ENCODE data around the gene MAP2. TPM values are rescaled to one million over a fixed set of nuclear protein-coding genes. Genes with fewer than 3 reads are reported as not detected.

MAP2 gene
- total and polyA plus RNA-seq, 9 donors, result 5.4 to 23.9 (median 9.6) TPM

DNA sequence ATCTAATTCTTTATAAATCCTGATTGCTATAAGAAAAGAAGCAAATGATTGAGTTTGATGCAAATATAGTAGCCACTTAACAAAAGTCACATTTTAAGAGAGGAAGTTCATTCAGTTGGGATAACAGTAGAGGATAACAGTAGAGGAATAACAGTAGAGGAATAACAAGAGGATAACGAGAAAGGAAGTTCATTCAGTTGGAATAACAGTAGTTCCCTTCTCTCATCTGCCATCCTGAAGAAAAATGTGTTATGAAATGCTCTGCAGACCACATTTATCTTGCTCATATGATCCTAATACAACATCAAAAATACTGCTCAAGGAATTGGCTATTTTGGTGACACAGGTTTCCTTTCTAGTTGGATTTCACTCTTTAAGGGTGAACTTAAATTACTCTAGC is 242.4 kb downstream of the MAP2 start:
- Histone ChIP-seq H3K36me3 (no peaks in the 10 kb centered on the region), H3K27ac (no peak overlapping the region), H3K9me3 (no peaks in the 10 kb centered on the region), H3K27me3 (no peaks in the 10 kb centered on the region), H3K4me3 (no peak overlapping the region), H3K4me1 (ENCODE audit: insufficient read depth) (no peaks in the 10 kb centered on the region)
- 63 to 86% (median 86%) methylated on average over 1 of the region's 1 CpG for WGBS, 3 donors
- intact Hi-C loops (cut with DNase I), result no loop called here
- DNase-seq, result no peak
- TF ChIP-seq, protein P1, sequence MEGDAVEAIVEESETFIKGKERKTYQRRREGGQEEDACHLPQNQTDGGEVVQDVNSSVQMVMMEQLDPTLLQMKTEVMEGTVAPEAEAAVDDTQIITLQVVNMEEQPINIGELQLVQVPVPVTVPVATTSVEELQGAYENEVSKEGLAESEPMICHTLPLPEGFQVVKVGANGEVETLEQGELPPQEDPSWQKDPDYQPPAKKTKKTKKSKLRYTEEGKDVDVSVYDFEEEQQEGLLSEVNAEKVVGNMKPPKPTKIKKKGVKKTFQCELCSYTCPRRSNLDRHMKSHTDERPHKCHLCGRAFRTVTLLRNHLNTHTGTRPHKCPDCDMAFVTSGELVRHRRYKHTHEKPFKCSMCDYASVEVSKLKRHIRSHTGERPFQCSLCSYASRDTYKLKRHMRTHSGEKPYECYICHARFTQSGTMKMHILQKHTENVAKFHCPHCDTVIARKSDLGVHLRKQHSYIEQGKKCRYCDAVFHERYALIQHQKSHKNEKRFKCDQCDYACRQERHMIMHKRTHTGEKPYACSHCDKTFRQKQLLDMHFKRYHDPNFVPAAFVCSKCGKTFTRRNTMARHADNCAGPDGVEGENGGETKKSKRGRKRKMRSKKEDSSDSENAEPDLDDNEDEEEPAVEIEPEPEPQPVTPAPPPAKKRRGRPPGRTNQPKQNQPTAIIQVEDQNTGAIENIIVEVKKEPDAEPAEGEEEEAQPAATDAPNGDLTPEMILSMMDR (IDR thresholded peaks at IDR 0.05), result no peak
- TF ChIP-seq POLR2A (IDR thresholded peaks at IDR 0.05) (no peak), EP300 (IDR thresholded peaks at IDR 0.05) (no peak)

DNA sequence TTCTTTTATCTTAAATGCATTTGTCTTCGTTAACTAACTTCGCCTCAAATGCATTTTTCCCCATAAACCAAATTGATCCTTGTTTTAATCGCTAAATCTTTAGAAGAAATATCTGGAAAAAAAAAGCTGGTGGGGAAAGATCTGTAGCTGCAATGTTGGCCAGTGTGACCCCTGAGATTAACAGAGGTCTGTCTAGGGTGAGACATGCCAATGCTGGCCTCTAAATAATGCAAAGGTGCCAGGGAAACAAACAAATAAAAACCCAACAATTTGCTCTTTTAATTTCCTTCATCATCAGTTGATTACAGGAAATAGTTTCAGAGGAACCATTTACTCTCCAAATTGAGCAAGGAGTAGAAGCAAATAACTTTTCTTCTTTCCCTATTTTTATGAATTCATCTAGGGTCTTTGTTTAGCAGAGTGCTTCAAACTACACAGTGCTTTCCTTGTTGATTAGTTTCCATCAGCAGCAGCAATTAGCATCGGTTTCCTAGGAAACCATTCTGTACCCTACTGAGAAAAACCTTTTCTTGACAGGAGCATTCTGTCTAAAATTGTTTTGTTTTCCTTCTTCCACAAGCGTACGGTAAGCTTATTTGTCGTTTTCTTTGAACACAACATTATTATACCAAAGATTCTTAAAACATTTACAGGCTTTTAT is 247.3 kb downstream of the MAP2 start:
- no peak overlapping the region for H3K27ac ChIP-seq
- H3K4me3 ChIP-seq, result no peak overlapping the region
- 67 to 80% (median 79%) methylated on average over 7 of the region's 7 CpGs for WGBS, 3 donors
- intact Hi-C loops (cut with DNase I), result no loop called here
- H3K9me3 ChIP-seq, result no peaks in the 10 kb centered on the region
- no peak for TF ChIP-seq POLR2A (IDR thresholded peaks at IDR 0.05)
- H3K36me3 ChIP-seq, result no peaks in the 10 kb centered on the region
- no peaks in the 10 kb centered on the region for H3K27me3 ChIP-seq
- DNase-seq, result no peak
- H3K4me1 ChIP-seq (ENCODE audit: insufficient read depth), result no peaks in the 10 kb centered on the region

DNA sequence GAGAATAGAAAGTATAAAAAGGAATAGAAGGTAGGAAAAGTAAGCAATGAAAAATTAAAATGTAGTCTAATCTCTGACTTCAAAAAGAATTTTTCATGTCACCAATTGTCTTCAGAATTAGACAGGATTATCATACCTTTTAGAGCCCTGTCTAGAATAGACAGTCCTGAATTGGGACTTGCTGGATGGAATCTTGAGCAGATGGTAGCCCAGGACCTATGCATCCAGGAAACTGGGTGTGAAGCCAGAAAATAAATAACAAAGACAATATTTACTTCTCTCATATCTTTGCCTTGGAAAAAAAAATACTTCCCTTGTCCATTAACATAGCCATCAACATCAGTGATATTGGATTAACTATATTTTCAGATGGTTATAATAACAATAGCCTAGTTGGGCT is 250.0 kb downstream of the MAP2 start:
- no peak for TF ChIP-seq EP300 (IDR thresholded peaks at IDR 0.05)
- TF ChIP-seq, protein P1 (IDR thresholded peaks at IDR 0.05), result no peak
- TF ChIP-seq POLR2A (IDR thresholded peaks at IDR 0.05), result no peak
- Histone ChIP-seq H3K36me3 (no peaks in the 10 kb centered on the region), H3K4me1 (ENCODE audit: insufficient read depth) (no peaks in the 10 kb centered on the region), H3K9me3 (no peaks in the 10 kb centered on the region), H3K27me3 (no peaks in the 10 kb centered on the region), H3K27ac (no peak overlapping the region), H3K4me3 (no peak overlapping the region)
- intact Hi-C loops (cut with DNase I), result no loop called here
- no peak for DNase-seq

DNA sequence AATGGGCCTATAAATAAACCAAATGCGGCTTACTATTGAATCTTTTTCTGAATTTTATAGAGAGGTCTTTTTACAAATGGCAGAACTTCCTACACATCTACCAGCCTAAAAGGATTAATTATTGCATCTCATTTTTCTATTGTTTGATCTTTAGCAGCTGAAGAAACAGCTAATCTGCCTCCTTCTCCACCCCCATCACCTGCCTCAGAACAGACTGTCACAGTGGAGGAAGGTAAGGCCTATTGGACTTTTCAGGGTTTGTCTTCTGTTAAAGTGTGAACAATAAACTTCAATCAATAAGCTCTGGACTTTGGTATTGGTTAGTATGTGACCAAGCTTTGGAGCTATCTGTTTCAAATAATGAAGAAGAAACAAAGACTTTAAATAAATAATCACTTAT is 256.7 kb downstream of the MAP2 start:
- WGBS, 3 donors, result 94 to 99% (median 97%) methylated on average over 1 of the region's 1 CpG
- H3K4me3 ChIP-seq, result no peak overlapping the region

DNA sequence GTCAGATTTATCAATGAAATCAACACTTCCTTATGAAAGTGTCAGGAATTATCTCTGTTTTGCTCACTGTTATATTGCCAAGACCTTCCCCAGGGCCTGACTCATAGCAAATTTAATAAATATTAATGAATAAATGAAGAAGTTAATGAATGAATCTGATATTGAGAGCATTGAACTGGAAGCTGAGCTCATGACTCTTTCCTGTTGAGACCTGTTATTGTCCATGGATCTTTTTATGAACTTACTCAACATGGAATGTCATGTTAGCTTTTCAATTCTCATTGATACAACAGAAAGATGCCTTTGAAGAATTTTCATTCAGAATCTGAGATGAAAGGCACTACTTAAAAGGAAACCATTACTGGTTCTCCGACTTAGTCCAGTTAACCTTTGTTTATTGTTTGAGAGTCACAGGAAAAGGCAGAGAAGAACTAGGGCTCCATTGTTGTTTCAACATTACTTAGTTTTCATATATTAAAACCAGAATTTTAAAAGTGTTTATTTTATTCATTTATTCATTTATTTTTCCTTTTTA is 257.4 kb downstream of the MAP2 start:
- TF ChIP-seq, protein P1 (IDR thresholded peaks at IDR 0.05), result no peak
- no peak for TF ChIP-seq POLR2A (IDR thresholded peaks at IDR 0.05)
- no peak overlapping the region for H3K27ac ChIP-seq
- H3K27me3 ChIP-seq, result no peaks in the 10 kb centered on the region
- no peaks in the 10 kb centered on the region for H3K36me3 ChIP-seq
- no peak for DNase-seq
- no peaks in the 10 kb centered on the region for H3K9me3 ChIP-seq
- 81 to 88% (median 82%) methylated on average over 1 of the region's 1 CpG for WGBS, 3 donors
- intact Hi-C loops (cut with DNase I), result no loop called here
- H3K4me3 ChIP-seq, result no peak overlapping the region
- H3K4me1 ChIP-seq (ENCODE audit: insufficient read depth), result no peaks in the 10 kb centered on the region

More for the DNA sequence above, 256.7 kb downstream of the MAP2 start:
- intact Hi-C loops (cut with DNase I), result no loop called here
- TF ChIP-seq EP300 (IDR thresholded peaks at IDR 0.05), result no peak
- TF ChIP-seq POLR2A (IDR thresholded peaks at IDR 0.05), result no peak
- TF ChIP-seq, protein P1 (IDR thresholded peaks at IDR 0.05), result no peak
- Histone ChIP-seq H3K9me3 (no peaks in the 10 kb centered on the region), H3K27ac (no peak overlapping the region), H3K36me3 (no peaks in the 10 kb centered on the region), H3K27me3 (no peaks in the 10 kb centered on the region), H3K4me1 (ENCODE audit: insufficient read depth) (no peaks in the 10 kb centered on the region)
- no peak for DNase-seq

Measured in ovary (tissue), 9 donors.